Natural killer cell (primary cell): ENCODE data around the gene SERINC3. TPM values are rescaled to one million over a fixed set of nuclear protein-coding genes. Genes with fewer than 3 reads are reported as not detected.
A peak's percentile ranks its signal among the peaks of the same experiment; 100 is the strongest.

Experiments
- ATAC-seq, 3 donors: fragments of 150-1000 bp in 2 of 3; fragments of 200-7000 bp in 1 of 3; cut with Tn5 transposase; 1 replicate in 1 of 3; 2 replicates in 2 of 3; pipeline ENCODE4 v1.10.0; 2021; ENCODE audit warnings: mild to moderate bottlenecking in 2 of 3, moderate library complexity in 2 of 3
- DNase-seq, 2 donors: peaks; one replicate each; pipeline versions ENCODE4 v3.0.0 to v3.0.0-alpha.2; 2013 to 2021; ENCODE audit warnings: mixed read lengths in 1 of 2
- H3K27ac ChIP-seq: one replicate; pipeline ENCODE4 v1.5.1; 2013; ENCODE audit warnings: mild to moderate bottlenecking, low read length
- H3K27me3 ChIP-seq: one replicate; pipeline ENCODE4 v1.6.1; 2013; ENCODE audit warnings: low read length; ENCODE audit not compliant: control insufficient read depth, insufficient read depth
- H3K36me3 ChIP-seq: one replicate; pipeline ENCODE4 v1.6.1; 2013; ENCODE audit warnings: low read length; ENCODE audit not compliant: control insufficient read depth, insufficient read depth
- H3K4me1 ChIP-seq: one replicate; pipeline ENCODE4 v1.6.1; 2013; ENCODE audit warnings: low read length; ENCODE audit not compliant: control insufficient read depth, insufficient read depth
- H3K4me3 ChIP-seq: one replicate; pipeline ENCODE4 v1.5.1; 2013; ENCODE audit warnings: low read length
- H3K9me3 ChIP-seq: one replicate; pipeline ENCODE4 v1.6.1; 2013; ENCODE audit warnings: low read length; ENCODE audit not compliant: control insufficient read depth, insufficient read depth
- H3K27ac Mint-ChIP-seq, 2 donors: one replicate each; pipeline ENCODE4 v1.8.0; 2022; ENCODE audit warnings: mild to moderate bottlenecking in 2 of 2, mixed read lengths in 2 of 2, moderate library complexity in 1 of 2
- H3K27me3 Mint-ChIP-seq, 2 donors: one replicate each; pipeline ENCODE4 v1.8.0; 2022; ENCODE audit warnings: low read depth in 2 of 2, mixed read lengths in 2 of 2
- H3K36me3 Mint-ChIP-seq: one replicate; pipeline ENCODE4 v1.8.0; 2022; ENCODE audit warnings: mixed read lengths
- H3K4me1 Mint-ChIP-seq, 2 donors: one replicate each; pipeline ENCODE4 v1.8.0; 2022; ENCODE audit warnings: mixed read lengths in 2 of 2
- H3K4me3 Mint-ChIP-seq: one replicate; pipeline ENCODE4 v1.8.0; 2022; ENCODE audit warnings: mild to moderate bottlenecking, moderate library complexity, mixed read lengths
- H3K9me3 Mint-ChIP-seq, 2 donors: one replicate each; pipeline ENCODE4 v1.8.0; 2022; ENCODE audit warnings: mixed read lengths in 2 of 2
- CTCF ChIP-seq: fragments of 200-600 bp; IDR thresholded peaks from one replicate; pipeline ENCODE4 v1.8.0; 2022; ENCODE audit warnings: antibody characterized with exemption
- WGBS: methylation state at CpG from one replicate; pipeline ENCODE4 v1.1.7; 2013; ENCODE audit warnings: missing lambda C conversion rate; ENCODE audit not compliant: insufficient coverage; 5-methylcytosine and 5-hydroxymethylcytosine counted together
- intact Hi-C: fragments of 100-400 bp; cut with micrococcal nuclease; formaldehyde crosslinking; loops from one replicate; pipeline ENCODE4 v1.14.2; 2022
- total RNA-seq, 4 donors: library from RNA; stranded (reverse); fragments of 120-200 nt in 1 of 4; gene quantifications; one replicate each; pipeline versions ENCODE4 v1.2.3 to v1.2.4, GENCODE V29; 2013 to 2022

The SERINC3 gene
- total RNA-seq, 3 donors from 2014 or later (not counting 1 experiment from before 2014, with no cell fraction given), result 70.1 to 89.6 (median 78.6) TPM

- Mint-ChIP-seq H3K27me3 (no peaks in the 10 kb centered on the region), H3K27ac (peak overlapping the region; percentile 67 to 76), H3K9me3 (no peaks in the 10 kb centered on the region), H3K36me3 (no peaks in the 10 kb centered on the region), H3K4me1 (peaks cover 41 to 46% of the 10 kb centered on the region in 2 donors), H3K4me3 (peak overlapping the region; percentile 10)
- Histone ChIP-seq H3K36me3 (peaks cover 41% of the 10 kb centered on the region), H3K27ac (no peak overlapping the region), H3K9me3 (no peaks in the 10 kb centered on the region), H3K27me3 (no peaks in the 10 kb centered on the region), H3K4me1 (peaks cover 4% of the 10 kb centered on the region), H3K4me3 (no peak overlapping the region)
- intact Hi-C loops, result no loop called here
- DNase-seq, result no peak
- 87% methylated on average over 9 of the region's 10 CpGs for WGBS
- ATAC-seq, result no peak
- no peak for TF ChIP-seq CTCF
Measured at GRCh38 chr20:44513871-44514270, 8.0 kb downstream of the SERINC3 start.

- no peak for DNase-seq
- Histone ChIP-seq H3K27ac (no peak overlapping the region), H3K4me1 (no peaks in the 10 kb centered on the region), H3K9me3 (no peaks in the 10 kb centered on the region), H3K36me3 (peaks cover 69% of the 10 kb centered on the region), H3K4me3 (no peak overlapping the region), H3K27me3 (no peaks in the 10 kb centered on the region)
- H3K36me3 Mint-ChIP-seq, result no peaks in the 10 kb centered on the region
- no peaks in the 10 kb centered on the region for H3K9me3 Mint-ChIP-seq
- no peak overlapping the region for H3K4me3 Mint-ChIP-seq
- H3K27ac Mint-ChIP-seq, result peak overlapping the region in 1 of 2 donors; percentile 43
- WGBS, result 93% methylated on average over 4 of the region's 4 CpGs
- intact Hi-C loops, result no loop called here
- ATAC-seq, result no peak
- TF ChIP-seq CTCF, result no peak
- H3K4me1 Mint-ChIP-seq, result peaks cover 18% of the 10 kb centered on the region in 2 donors
- no peaks in the 10 kb centered on the region for H3K27me3 Mint-ChIP-seq
Measured at GRCh38 chr20:44509762-44510161, 12.1 kb downstream of the SERINC3 start.

GRCh38 chr20:44504402-44505307, 17.2 kb downstream of the SERINC3 start:
- no peak for ATAC-seq
- H3K4me1 Mint-ChIP-seq, result no peaks in the 10 kb centered on the region
- no peak for TF ChIP-seq CTCF

More at GRCh38 chr20:44504402-44505307, 17.2 kb downstream of the SERINC3 start:
- DNase-seq, result no peak
- intact Hi-C loops, result no loop called here
- Histone ChIP-seq H3K27ac (no peak overlapping the region), H3K4me3 (no peak overlapping the region), H3K4me1 (no peaks in the 10 kb centered on the region), H3K27me3 (no peaks in the 10 kb centered on the region), H3K36me3 (peaks cover 83% of the 10 kb centered on the region), H3K9me3 (no peaks in the 10 kb centered on the region)
- H3K36me3 Mint-ChIP-seq, result peaks cover 16% of the 10 kb centered on the region
- WGBS, result 97% methylated on average over 6 of the region's 6 CpGs
- H3K27me3 Mint-ChIP-seq, result no peaks in the 10 kb centered on the region
- no peak overlapping the region for H3K27ac Mint-ChIP-seq
- no peaks in the 10 kb centered on the region for H3K9me3 Mint-ChIP-seq
- H3K4me3 Mint-ChIP-seq, result no peak overlapping the region
